DOHH2 (cell line): ENCODE measurements around the gene POLR1H.

Experiments used
- CTCF ChIP-seq: fragments of 200-600 bp; sonication (generic); IDR thresholded peaks from one replicate; pipeline ENCODE4 v1.5.1; 2014; ENCODE audit warnings: antibody characterized with exemption, mild to moderate bottlenecking, low read depth, low read length; ENCODE audit not compliant: poor library complexity, severe bottlenecking
- EZH2phosphoT487 ChIP-seq: fragments of 200-600 bp; sonication (generic); IDR thresholded peaks from 2 replicates; pipeline ENCODE4 v1.6.1; 2017; ENCODE audit warnings: borderline replicate concordance, mild to moderate bottlenecking, antibody characterized with exemption, low read length, moderate library complexity, mixed read lengths

- TF ChIP-seq EZH2phosphoT487, result no peak
- no peak for TF ChIP-seq CTCF
These were observed 17.3 kb upstream of the POLR1H start for GRCh38 chr6:30043744-30044143.
